Stimulated activated CD8-positive, alpha-beta memory T cell treated with anti-CD3 and anti-CD28 coated beads, Interleukin-4, amount 100 ng/mL, for 24 hours (primary cell): ENCODE measurements around the gene GNG10.
"Not testable (repeated sequence)": the region's sequence is repeated elsewhere in the genome, so short reads cannot be mapped to it uniquely, and the experiment has no call there.

Source experiments
- DNase-seq: peaks from one replicate; pipeline ENCODE4 v3.0.0-alpha.2; 2020; ENCODE audit warnings: low read depth

GNG10 gene

GRCh38 chr9:111649016-111649415 lies 12.4 kb upstream of the GNG10 start:
- no peak for DNase-seq

DNA sequence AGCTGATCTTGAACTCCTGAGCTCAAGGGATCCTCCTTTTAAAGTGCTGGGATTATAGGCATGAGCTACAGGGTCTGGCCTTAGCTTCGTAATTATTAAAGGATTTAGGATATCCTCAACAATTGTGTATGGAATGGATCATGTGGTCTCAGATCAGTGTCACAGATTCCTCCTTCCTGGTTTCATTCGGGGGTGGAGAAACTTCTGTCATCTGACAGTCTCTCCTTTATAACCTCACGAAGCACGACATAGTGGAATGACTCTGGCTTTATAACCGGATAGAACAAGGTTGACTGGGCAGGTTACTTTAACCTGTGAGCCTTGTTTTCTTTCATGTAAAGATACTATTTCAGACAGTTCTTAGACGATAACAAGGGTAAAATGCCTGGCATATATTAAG lies 4.4 kb upstream of the GNG10 start:
- DNase-seq: no peak

- DNase-seq: no peak
These were observed 2.5 kb upstream of the GNG10 start for GRCh38 chr9:111658943-111659342.

GRCh38 chr9:111659691-111660090 lies 1.7 kb upstream of the GNG10 start:
- no peak for DNase-seq

DNA sequence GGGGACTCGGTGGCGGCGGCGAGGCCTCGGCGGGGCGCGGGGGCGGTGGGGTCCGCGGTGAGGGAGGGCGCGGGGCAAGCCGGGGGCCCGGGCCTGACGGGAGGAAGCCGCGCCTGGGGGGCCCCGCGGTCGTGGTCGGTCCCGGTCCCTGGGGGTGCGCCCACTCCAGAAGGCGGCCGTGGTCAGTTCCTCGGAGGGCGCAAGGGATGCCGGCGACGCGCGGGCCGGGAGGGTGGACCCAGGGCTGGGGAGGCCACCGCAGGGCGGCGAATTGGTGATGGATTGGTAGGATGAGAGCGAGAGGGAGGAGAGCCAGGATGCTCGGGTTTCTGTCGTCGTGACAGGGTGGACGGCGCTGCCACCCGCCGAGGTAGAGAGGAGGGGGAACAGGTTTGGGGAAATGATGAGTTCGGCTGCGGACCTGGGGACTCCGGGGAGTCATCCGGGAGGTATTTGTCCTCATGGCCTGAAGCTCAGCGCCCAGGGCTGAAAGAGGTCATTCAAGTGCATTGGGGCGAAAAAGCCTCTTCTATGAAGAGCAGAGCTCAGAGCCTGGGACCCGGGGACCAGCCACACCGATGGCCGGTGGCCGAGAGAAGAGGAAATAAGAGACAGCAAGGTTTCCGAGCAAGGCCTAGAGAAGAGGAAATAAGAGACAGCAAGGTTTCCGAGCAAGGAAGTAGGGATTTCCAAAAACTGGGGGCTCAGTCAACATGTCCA lies 557 bp downstream of the GNG10 start:
- DNase-seq: peak; percentile 7

DNA sequence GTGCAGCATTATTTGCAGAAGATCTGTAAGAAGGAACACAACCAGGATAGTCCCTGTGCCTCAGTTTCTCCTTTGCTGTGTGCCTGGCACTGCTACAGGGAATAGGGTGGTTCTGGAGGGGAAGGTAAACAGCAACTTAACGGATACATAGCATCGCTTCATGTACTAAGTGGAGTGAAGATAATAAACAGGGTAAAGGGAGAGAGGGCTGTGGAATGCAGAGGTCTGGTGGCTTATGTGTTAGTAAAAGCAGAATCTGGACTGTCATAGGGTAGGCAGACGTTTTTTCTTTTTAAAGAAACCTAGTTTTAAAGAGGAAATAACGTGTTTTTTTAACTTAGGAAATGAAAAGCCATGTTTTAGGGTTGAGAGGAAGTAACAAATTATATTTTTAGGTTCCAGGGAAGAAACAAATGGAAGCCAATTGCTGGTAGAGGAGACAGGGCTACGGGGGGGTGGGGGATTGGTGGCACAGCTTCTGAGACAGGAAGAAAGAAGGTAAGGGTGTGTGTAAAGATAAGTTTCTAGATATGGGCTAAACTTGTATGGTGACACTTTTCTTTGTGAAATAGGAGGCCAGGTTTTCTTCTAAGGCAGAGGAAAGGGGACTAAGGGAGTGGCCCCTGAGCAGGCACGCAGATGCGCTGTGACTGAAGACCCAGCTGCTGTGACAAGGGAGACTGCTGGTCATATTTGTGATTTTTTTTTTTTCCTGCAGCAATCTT lies 1.3 kb downstream of the GNG10 start:
- DNase-seq: no peak

GRCh38 chr9:111663301-111663823 lies 2.0 kb downstream of the GNG10 start:
- DNase-seq: no peak

GRCh38 chr9:111668026-111668573 lies 6.7 kb downstream of the GNG10 start:
- DNase-seq: no peak

- DNase-seq: not testable (repeated sequence)
These were observed 7.2 kb downstream of the GNG10 start for GRCh38 chr9:111668601-111669000.

GRCh38 chr9:111674319-111674718 lies 12.9 kb downstream of the GNG10 start:
- DNase-seq: no peak

GRCh38 chr9:111676116-111676515 lies 14.7 kb downstream of the GNG10 start:
- DNase-seq: no peak

DNA sequence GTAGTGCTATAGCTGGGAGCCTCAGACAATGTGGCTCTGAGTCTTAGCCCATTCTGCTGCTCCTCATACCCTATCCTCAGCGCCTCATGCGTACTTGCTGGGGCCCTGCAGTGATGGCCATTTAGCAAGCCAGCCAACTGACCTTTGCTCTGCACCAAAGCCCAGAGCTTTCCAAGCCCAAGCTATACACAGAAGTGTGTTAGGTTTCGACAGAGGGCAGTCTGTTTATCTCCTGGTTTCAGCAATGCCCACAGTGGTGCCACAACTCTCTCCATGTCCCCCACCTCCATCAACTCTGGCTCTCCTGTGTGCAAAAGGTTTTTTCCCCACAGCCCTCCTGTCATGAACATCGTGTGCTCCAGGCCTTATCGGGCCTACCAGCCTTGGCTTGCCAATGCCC lies 16.9 kb downstream of the GNG10 start:
- DNase-seq: no peak

DNA sequence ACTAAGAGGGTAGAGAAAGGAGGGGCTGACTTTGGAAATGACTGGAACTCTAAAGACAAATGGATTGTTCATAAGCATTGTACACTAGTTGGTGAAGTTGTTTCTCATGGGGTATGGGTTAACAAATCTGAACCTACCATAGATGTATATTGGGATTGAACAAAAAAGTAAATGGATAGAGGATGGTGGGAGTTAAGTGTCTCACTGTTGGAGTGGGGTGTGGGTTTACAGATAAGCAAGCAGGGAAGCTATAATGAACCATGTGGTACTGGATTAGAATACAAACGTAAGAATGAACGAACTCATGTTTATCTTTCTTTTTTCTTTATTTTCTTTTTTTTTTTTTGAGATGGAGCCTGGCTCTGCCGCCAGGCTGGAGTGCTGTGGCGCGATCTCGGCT lies 17.8 kb downstream of the GNG10 start:
- DNase-seq: no peak

DNA sequence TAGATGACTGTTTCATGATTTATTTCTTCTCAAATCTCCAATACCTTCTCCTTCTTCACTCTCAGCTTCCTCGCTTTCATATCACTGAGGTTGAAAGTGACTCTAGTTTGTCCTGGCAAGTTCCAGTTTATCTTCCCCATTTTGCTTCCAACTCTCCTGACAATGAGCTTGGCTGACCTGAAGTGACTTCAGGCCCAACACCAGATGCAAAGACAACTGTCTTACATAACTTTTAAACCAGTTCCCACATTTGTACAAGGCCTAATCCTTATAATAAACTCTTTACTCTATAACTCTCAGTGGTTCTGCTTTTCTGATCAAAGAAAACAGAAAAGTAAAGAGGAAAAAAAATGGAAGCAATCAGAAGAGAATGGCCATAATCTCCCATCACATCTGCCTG lies 22.0 kb downstream of the GNG10 start:
- DNase-seq: no peak

GRCh38 chr9:111691672-111692329 lies 30.4 kb downstream of the GNG10 start:
- DNase-seq: no peak

- DNase-seq: no peak
These were observed 35.4 kb downstream of the GNG10 start for GRCh38 chr9:111696796-111697195.

DNA sequence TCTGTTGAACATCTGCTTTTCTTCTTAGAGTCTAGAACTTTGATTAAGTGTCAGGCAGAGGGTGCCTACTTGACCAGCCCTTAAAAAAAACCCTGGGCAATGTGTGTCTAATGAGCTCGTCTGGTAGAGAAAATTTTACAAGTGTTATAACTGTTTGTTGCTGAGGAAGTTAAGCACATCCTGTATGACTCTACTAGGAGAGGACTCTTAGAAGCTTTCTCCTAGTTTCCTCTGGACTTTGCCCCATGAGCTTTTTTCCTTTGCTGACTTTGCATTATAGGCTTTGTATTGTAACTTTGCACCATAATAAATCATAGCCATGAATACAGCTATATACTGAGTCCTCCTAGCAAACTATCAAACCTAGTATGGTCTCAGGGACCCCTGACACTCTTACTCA lies 39.4 kb downstream of the GNG10 start:
- DNase-seq: no peak

- no peak for DNase-seq
These were observed 43.1 kb downstream of the GNG10 start for GRCh38 chr9:111704503-111704902.

- no peak for DNase-seq
These were observed 50.1 kb downstream of the GNG10 start for GRCh38 chr9:111711548-111711947.

- no peak for DNase-seq
These were observed 51.0 kb downstream of the GNG10 start for GRCh38 chr9:111712369-111712768.

- DNase-seq: no peak
These were observed 54.1 kb downstream of the GNG10 start for GRCh38 chr9:111715471-111715870.

DNA sequence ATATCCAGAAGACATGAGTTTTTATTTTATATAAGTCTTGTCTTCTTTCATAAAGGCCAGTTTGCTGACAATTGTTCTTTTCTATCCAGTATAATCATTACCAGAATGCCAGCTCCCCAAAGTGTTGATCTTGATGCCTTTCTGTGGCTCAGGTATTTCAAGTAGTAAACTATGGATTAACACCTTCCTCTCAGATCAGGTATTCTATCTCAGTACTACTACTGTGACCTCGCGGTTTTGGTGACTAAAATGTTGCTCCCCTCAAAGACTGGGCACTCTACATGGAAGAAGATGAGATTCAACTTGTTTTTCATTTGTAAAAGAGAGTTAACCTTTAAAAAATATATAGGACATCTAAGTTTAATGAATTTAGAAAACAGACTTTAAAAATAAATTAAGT lies 58.1 kb downstream of the GNG10 start:
- DNase-seq: no peak
